H1 (cell line): Measurements from ENCODE around the gene S100A16. TPM values are rescaled to one million over a fixed set of nuclear protein-coding genes. Genes with fewer than 3 reads are reported as not detected.

Experiments used
- ASH2L ChIP-seq: fragments of 200-600, 300-600 bp; sonication (generic); IDR thresholded peaks from one replicate; pipeline ENCODE4 v1.7.1; 2017; ENCODE audit warnings: low read length
- MAFK ChIP-seq: IDR thresholded peaks from 2 replicates; pipeline ENCODE4 v1.6.1; 2012; ENCODE audit warnings: low read depth, mild to moderate bottlenecking, improper control_type of control experiment, low read length
- MAX ChIP-seq: IDR thresholded peaks from 2 replicates; pipeline ENCODE4 v1.6.1; 2012; ENCODE audit warnings: inconsistent platforms
- RFX5 ChIP-seq: IDR thresholded peaks from 2 replicates; pipeline ENCODE4 v1.6.1; 2011; ENCODE audit warnings: low read depth, low read length, improper control_type of control experiment, borderline replicate concordance
- polyA plus RNA-seq, 7 experiments: library from polyadenylated mRNA; depleted of rRNA in 3 of 7; stranded (reverse) in 5 of 7; unstranded in 2 of 7; fragments of >200 nt in 5 of 7; fragments of 200-250 nt in 2 of 7; gene quantifications; 1 replicate in 5 of 7; 2 replicates in 1 of 7; 4 replicates in 1 of 7; pipeline versions ENCODE4 v1.2.1 to v1.2.3, GENCODE V29; 2011 to 2013; ENCODE audit warnings: missing spikeins in 2 of 7, mixed read lengths in 2 of 7
- total RNA-seq: library from RNA; stranded (reverse); fragmentation: NEBNext Ultra II Directional; extraction: Animal tissue kit (Norgen Biotek cat#: 25700); gene quantifications from 2 replicates; pipeline ENCODE4 v1.2.1, GENCODE V29; 2021

The S100A16 gene
- total and polyA plus RNA-seq, 2 of the 8 experiments (the other 6 are each of a cell fraction or from before 2014, with no cell fraction given), result 14.9 to 61.4 TPM

GRCh38 chr1:153611356-153611755, 1.6 kb downstream of the S100A16 start (continued):
- TF ChIP-seq MAX (no peak), ASH2L (no peak), MAFK (no peak), RFX5 (no peak)
